NB4 (cell line): ENCODE measurements around the gene PPCS.

Experiments
- POLR2A ChIP-seq: IDR thresholded peaks from 2 replicates; pipeline ENCODE4 v1.6.1; 2011; ENCODE audit warnings: mild to moderate bottlenecking; ENCODE audit not compliant: insufficient read length; ENCODE audit errors: extremely low read depth
- TF ChIP-seq, protein P1 (sequence below): IDR thresholded peaks from one replicate; pipeline ENCODE4 v1.5.1; 2012; ENCODE audit warnings: low read depth, low read length

DNA sequence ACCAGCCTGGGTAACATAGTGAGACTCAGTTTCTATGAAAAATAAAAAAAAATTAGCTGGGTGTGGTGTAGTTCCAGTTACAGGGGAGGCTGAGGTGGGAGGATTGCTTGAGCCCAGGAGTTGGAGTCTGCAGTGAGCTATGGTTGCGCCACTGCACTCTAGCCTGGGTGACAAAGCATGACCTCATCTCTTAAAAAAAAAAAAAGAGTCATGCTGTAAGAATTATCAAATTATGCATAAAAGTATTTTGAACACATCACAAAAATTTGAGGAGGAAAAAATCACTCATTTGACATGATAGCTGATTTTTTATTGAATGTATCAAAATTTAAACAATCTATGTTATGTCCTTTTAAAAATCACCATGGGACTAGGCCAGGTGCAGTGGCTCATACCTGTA, 24.6 kb downstream of the PPCS start:
- TF ChIP-seq, protein P1, sequence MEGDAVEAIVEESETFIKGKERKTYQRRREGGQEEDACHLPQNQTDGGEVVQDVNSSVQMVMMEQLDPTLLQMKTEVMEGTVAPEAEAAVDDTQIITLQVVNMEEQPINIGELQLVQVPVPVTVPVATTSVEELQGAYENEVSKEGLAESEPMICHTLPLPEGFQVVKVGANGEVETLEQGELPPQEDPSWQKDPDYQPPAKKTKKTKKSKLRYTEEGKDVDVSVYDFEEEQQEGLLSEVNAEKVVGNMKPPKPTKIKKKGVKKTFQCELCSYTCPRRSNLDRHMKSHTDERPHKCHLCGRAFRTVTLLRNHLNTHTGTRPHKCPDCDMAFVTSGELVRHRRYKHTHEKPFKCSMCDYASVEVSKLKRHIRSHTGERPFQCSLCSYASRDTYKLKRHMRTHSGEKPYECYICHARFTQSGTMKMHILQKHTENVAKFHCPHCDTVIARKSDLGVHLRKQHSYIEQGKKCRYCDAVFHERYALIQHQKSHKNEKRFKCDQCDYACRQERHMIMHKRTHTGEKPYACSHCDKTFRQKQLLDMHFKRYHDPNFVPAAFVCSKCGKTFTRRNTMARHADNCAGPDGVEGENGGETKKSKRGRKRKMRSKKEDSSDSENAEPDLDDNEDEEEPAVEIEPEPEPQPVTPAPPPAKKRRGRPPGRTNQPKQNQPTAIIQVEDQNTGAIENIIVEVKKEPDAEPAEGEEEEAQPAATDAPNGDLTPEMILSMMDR: no peak
- TF ChIP-seq POLR2A: no peak
